Suprapubic skin (tissue), 4 donors: ENCODE measurements around the gene ZNF630.

Experiments
- CTCF ChIP-seq, 2 donors: fragments of 200-600 bp in 1 of 2; fragments of 450-650 bp in 1 of 2; sonication (generic) in 1 of 2; IDR thresholded peaks; one replicate each; pipeline ENCODE4 v1.5.1; 2016 to 2019; ENCODE audit warnings: antibody characterized with exemption in 2 of 2, mild to moderate bottlenecking in 1 of 2, moderate library complexity in 1 of 2
- EP300 ChIP-seq: sonication (generic); formaldehyde crosslinking; IDR thresholded peaks from one replicate; pipeline ENCODE4 v1.6.1; 2017; ENCODE audit warnings: antibody characterized with exemption
- POLR2A ChIP-seq, 2 donors: fragments of 450-650 bp; IDR thresholded peaks; one replicate each; pipeline ENCODE4 v1.6.1; 2017; ENCODE audit warnings: antibody characterized with exemption in 2 of 2, mild to moderate bottlenecking in 2 of 2, moderate library complexity in 2 of 2
- POLR2AphosphoS5 ChIP-seq, 3 donors: sonication (generic); formaldehyde crosslinking; IDR thresholded peaks; one replicate each; pipeline ENCODE4 v1.6.1; 2017; ENCODE audit warnings: antibody characterized with exemption in 3 of 3

DNA sequence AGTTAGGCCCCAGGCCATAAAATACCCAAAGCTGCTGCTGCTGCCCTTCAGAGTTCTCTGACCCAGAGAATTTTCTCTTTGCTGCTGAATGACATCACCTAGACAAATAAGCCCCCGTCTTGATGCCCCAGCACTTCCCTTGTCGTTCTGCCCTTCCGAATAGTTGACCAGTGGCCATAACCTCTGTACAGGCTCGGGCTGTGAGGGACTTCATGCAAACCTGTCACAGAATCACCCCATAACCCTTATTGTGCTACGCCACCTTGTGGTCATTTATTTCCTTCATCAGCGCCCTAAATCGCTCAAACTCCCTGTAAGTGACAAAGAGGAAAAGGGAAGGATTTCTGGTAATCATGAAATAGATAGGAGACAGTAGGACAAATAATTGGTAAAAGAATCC lies 45.9 kb downstream of the ZNF630 start:
- peak in 1 of 2 donors; percentile 41 for TF ChIP-seq CTCF (IDR thresholded peaks at IDR 0.05)
- TF ChIP-seq POLR2A (IDR thresholded peaks at IDR 0.05) = no peak
- no peak for TF ChIP-seq POLR2AphosphoS5 (IDR thresholded peaks at IDR 0.05)
- TF ChIP-seq EP300 = no peak
